Measurements from ENCODE around the gene TRA2A. TPM values are rescaled to one million over a fixed set of nuclear protein-coding genes. Genes with fewer than 3 reads are reported as not detected.

The TRA2A gene
- total RNA-seq, 1 donor from 2014 or later, result 162 TPM

DNA sequence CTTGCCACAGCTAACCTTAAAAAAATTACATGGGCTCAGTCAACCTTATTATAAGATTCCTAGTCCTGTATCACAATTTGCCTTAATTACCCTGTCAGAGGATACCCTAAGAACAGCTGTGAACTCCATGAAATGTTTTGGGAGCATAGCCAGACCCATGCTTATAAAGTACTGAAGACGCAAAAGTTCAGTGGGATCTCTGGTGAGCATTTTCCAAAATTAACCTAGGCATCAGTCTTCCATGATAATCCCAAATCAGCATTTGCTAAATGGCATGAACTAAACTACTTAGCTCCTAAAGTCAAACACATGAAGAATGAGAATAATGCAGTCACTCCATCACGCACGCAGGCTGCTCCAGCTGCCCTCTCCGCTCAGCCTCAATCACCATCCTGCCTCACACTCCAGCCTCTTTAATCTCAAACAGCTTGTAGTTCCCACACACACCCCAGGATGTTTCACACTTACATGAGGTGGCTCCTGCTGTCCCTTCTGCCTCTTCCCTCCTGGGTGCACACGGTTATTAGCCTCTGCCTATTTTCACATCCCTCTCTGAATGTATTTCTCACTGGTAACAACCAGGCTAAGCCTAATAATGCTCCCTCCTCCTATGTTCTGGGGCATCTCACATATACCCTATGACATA, 76.8 kb downstream of the TRA2A start:
- H3K36me3 Mint-ChIP-seq, result peaks cover 9% of the 10 kb centered on the region
- H3K27ac Mint-ChIP-seq, result peak overlapping the region; percentile 10
- H3K4me1 Mint-ChIP-seq, result peaks cover 21% of the 10 kb centered on the region
- TF ChIP-seq, protein P1, sequence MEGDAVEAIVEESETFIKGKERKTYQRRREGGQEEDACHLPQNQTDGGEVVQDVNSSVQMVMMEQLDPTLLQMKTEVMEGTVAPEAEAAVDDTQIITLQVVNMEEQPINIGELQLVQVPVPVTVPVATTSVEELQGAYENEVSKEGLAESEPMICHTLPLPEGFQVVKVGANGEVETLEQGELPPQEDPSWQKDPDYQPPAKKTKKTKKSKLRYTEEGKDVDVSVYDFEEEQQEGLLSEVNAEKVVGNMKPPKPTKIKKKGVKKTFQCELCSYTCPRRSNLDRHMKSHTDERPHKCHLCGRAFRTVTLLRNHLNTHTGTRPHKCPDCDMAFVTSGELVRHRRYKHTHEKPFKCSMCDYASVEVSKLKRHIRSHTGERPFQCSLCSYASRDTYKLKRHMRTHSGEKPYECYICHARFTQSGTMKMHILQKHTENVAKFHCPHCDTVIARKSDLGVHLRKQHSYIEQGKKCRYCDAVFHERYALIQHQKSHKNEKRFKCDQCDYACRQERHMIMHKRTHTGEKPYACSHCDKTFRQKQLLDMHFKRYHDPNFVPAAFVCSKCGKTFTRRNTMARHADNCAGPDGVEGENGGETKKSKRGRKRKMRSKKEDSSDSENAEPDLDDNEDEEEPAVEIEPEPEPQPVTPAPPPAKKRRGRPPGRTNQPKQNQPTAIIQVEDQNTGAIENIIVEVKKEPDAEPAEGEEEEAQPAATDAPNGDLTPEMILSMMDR (IDR thresholded peaks at IDR 0.05; ENCODE audit: unreplicated experiment), result no peak
- no peaks in the 10 kb centered on the region for H3K27me3 Mint-ChIP-seq (ENCODE audit: low read depth)
- no peaks in the 10 kb centered on the region for H3K9me3 Mint-ChIP-seq
- no peak for DNase-seq (ENCODE audit: low spot score in 2 of 2, unreplicated experiment in 2 of 2)
- H3K4me3 Mint-ChIP-seq, result no peak overlapping the region

Other genes with a start within 250 kb of the TRA2A start
- gene MALSU1, start 232.6 kb downstream of the TRA2A start, total RNA-seq, result 43.3 to 47.1 TPM (median 44.9 TPM) in 3 replicates
- 84.3 to 91.3 TPM (median 89.1 TPM) in 3 replicates for gene IGF2BP3, start 61.5 kb downstream of the TRA2A start, total RNA-seq
- 9.6 to 13.7 TPM (median 10.6 TPM) in 3 replicates for gene CCDC126, start 65.4 kb upstream of the TRA2A start, total RNA-seq
- gene FAM221A, start 148.2 kb upstream of the TRA2A start, total RNA-seq, result 16.9 to 18.6 TPM (median 18.4 TPM) in 3 replicates
- 0.72 to 1.3 TPM (median 0.94 TPM) in 3 replicates for gene STK31, start 178.2 kb upstream of the TRA2A start, total RNA-seq